Mucosa of rectum (tissue), 2 donors: ENCODE results near the gene TMEM231.

Source experiments
- H3K27ac ChIP-seq, 2 donors: one replicate each; pipeline ENCODE4 v1.7.0; 2013; ENCODE audit warnings: inconsistent platforms in 2 of 2, low read depth in 2 of 2, low read length in 2 of 2
- H3K27me3 ChIP-seq, 2 donors: one replicate each; pipeline ENCODE4 v1.7.0; 2013; ENCODE audit warnings: low read length in 2 of 2; ENCODE audit not compliant: control insufficient read depth in 2 of 2, insufficient read depth in 2 of 2
- H3K36me3 ChIP-seq, 2 donors: one replicate each; pipeline ENCODE4 v1.7.0; 2013; ENCODE audit warnings: low read length in 2 of 2; ENCODE audit not compliant: control insufficient read depth in 2 of 2, insufficient read depth in 2 of 2
- H3K4me1 ChIP-seq, 2 donors: one replicate each; pipeline ENCODE4 v1.7.0; 2013; ENCODE audit warnings: low read length in 2 of 2, mild to moderate bottlenecking in 1 of 2; ENCODE audit not compliant: control insufficient read depth in 2 of 2, insufficient read depth in 2 of 2
- H3K4me3 ChIP-seq, 2 donors: one replicate each; pipeline ENCODE4 v1.7.0; 2013; ENCODE audit warnings: low read length in 2 of 2
- H3K9ac ChIP-seq, 2 donors: one replicate each; pipeline ENCODE4 v1.7.0; 2013; ENCODE audit warnings: low read length in 2 of 2, low read depth in 1 of 2, mild to moderate bottlenecking in 1 of 2
- H3K9me3 ChIP-seq, 2 donors: one replicate each; pipeline ENCODE4 v1.7.0; 2013; ENCODE audit warnings: low read length in 2 of 2; ENCODE audit not compliant: control insufficient read depth in 2 of 2
- donor health status: healthy.
- donor health status: Normal muscosa, but diverticular disease.

The TMEM231 gene

DNA sequence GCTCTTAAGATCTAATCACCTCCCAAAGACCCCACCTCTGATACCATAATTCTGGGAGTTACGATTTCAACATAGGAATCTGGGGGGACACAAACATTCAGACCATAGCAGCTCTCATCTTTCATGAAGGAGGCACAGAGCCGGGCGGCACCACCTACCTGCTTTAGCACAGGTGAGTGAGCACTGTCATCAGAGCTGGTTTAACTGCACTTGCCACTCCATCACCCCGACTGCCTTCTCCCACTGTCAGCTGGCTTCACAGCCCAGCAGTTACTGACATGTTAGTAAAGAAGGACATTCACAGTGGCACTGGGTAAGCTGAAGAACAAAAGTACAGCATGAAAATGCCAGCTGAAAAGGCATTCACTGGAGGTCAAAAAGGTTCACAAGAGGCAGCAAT is 32.7 kb upstream of the TMEM231 start:
- H3K27me3 ChIP-seq, result no peaks in the 10 kb centered on the region
- no peak overlapping the region for H3K4me3 ChIP-seq
- H3K9ac ChIP-seq, result no peak overlapping the region
- no peaks in the 10 kb centered on the region for H3K9me3 ChIP-seq
- H3K36me3 ChIP-seq, result no peaks in the 10 kb centered on the region
- no peaks in the 10 kb centered on the region for H3K4me1 ChIP-seq
- H3K27ac ChIP-seq, result no peak overlapping the region

DNA sequence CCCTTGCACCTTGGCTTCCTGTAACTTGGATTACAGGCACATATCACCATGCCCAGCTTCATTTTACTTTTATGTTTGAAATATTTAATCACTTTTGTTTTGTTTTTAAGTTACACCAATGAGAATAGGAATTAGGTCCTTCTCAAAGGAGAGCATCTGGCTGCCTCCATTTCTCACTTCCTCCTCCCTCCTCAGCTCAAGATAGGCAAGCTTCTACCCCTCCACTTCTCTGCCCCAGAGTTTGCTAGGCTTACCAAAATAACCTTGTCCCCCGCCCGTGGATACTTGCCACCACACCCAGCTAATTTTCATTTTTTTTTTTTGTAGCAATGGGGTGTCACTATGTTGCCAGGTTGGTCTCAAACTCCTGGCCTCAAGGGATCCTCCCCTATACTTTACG is 28.1 kb upstream of the TMEM231 start:
- no peak overlapping the region for H3K9ac ChIP-seq
- no peaks in the 10 kb centered on the region for H3K9me3 ChIP-seq
- H3K27me3 ChIP-seq, result no peaks in the 10 kb centered on the region
- no peaks in the 10 kb centered on the region for H3K4me1 ChIP-seq
- H3K36me3 ChIP-seq, result peaks cover under 1 to 10% of the 10 kb centered on the region in 2 donors
- no peak overlapping the region for H3K4me3 ChIP-seq
- no peak overlapping the region for H3K27ac ChIP-seq

DNA sequence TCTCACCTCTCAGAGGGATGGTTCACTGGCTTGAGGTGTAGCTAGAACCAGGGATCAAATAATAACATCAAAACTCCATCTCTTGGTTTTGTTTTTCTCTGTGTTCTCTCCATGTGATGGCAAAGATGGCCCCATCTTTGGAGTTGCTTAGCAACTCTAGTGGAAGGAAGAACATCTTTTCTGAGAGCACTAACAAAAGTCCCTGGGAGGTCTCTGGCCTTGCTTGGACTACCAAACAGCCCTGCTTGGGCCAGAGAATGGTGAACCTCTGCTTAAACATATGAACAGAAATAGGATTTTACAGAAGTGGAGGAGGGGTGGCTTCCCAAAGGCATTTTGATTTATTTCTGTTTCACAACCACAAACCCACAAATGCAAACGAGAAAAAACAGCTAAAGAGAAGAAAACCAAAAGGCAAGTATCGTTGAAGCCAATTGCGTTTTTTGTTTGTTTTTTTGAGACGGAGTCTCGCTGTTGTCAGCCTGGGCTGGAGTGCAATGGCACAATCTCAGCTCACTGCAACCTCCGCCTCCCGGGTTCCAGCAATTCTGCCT is 23.3 kb upstream of the TMEM231 start:
- Histone ChIP-seq H3K4me1 (no peaks in the 10 kb centered on the region), H3K27ac (no peak overlapping the region), H3K36me3 (peaks cover 24 to 32% of the 10 kb centered on the region in 2 donors), H3K9me3 (no peaks in the 10 kb centered on the region), H3K27me3 (no peaks in the 10 kb centered on the region), H3K4me3 (no peak overlapping the region), H3K9ac (no peak overlapping the region)

DNA sequence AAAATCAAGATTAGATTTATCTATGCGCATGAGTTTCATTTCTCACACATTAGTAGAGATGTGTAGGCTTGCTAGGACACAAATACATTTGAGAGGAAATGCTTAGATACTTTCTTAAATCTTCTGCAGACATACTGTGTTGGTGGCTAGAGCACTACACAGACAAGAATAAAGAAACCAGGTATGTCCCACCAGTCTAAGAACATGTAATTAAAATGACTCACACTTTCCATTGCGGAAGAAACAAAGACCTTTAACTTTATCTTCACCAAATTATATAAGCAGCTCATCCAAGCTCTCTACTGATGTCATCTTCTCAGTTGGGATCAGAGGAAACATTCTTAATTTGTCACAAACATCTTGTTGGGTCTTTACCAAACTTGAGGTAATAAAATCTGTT is 22.7 kb upstream of the TMEM231 start:
- Histone ChIP-seq H3K9ac (no peak overlapping the region), H3K27ac (no peak overlapping the region), H3K4me3 (no peak overlapping the region), H3K9me3 (no peaks in the 10 kb centered on the region), H3K36me3 (peaks cover 31 to 38% of the 10 kb centered on the region in 2 donors), H3K27me3 (no peaks in the 10 kb centered on the region), H3K4me1 (no peaks in the 10 kb centered on the region)

DNA sequence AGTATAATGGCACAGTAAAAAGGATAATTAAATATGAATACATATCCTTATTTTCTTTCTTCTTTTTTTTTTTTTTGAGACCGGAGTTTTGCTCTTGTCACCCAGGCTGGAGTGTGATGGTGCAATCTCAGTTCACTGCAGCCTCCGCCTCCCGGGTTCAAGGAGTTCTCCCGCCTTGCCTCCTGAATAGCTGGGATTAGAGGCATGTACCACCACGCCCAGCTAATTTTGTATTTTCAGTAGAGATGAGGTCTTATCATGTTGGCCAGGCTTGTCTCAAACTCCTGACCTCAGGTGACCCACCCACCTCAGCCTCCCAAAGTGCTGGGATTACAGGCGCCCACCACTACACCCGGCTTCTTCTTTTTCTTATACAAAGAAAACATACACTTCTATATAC is 22.2 kb upstream of the TMEM231 start:
- Histone ChIP-seq H3K4me3 (no peak overlapping the region), H3K36me3 (peaks cover 36 to 43% of the 10 kb centered on the region in 2 donors)

DNA sequence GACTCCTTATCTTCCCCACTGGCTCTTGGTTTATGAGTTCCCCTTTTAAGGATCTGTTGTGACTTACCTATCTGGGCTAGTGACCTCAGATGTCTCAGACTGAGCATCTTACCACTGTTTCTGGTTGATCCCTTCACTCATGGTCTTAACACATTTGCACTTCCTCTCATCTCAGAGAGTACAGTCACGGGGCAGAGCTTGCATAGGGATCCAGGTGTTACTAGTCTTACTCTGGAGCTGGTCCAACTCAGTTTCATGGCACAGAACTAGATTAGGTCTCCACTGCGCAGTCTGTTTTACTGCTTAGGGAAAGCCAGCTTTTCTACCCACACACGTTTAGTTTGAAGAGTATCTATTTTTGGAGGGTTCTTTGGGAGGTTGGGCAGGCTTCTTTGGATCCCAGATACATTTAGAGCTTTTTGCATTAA is 20.3 kb upstream of the TMEM231 start:
- no peaks in the 10 kb centered on the region for H3K27me3 ChIP-seq
- peaks cover 47 to 57% of the 10 kb centered on the region in 2 donors for H3K36me3 ChIP-seq
- no peaks in the 10 kb centered on the region for H3K4me1 ChIP-seq
- H3K27ac ChIP-seq, result no peak overlapping the region
- H3K9me3 ChIP-seq, result no peaks in the 10 kb centered on the region
- H3K9ac ChIP-seq, result no peak overlapping the region
- no peak overlapping the region for H3K4me3 ChIP-seq

More for the DNA sequence above, 22.2 kb upstream of the TMEM231 start:
- H3K27me3 ChIP-seq, result no peaks in the 10 kb centered on the region
- no peak overlapping the region for H3K27ac ChIP-seq
- H3K4me1 ChIP-seq, result no peaks in the 10 kb centered on the region
- H3K9me3 ChIP-seq, result no peaks in the 10 kb centered on the region
- no peak overlapping the region for H3K9ac ChIP-seq

DNA sequence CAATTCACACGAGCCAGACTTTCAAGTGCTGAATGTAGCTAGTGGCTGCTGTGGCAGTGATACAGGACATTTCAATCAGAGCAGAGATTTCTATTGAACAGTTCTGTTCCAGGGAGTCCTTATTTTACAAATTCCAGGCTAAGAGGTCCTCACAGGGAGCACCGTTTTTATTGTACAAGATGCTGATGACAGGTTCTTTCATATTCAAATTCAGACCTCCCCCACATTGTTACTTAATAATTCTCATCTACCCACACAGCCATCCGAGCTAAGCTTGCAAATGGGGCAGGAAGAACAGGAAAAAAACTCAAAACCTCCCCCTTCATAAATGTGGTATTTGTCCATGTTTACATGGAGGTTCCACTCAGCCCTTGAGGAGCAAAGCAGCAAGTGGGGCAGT is 19.9 kb upstream of the TMEM231 start:
- H3K4me1 ChIP-seq, result no peaks in the 10 kb centered on the region
- peaks cover 51 to 61% of the 10 kb centered on the region in 2 donors for H3K36me3 ChIP-seq
- no peak overlapping the region for H3K9ac ChIP-seq
- no peak overlapping the region for H3K4me3 ChIP-seq
- H3K9me3 ChIP-seq, result no peaks in the 10 kb centered on the region
- no peak overlapping the region for H3K27ac ChIP-seq
- H3K27me3 ChIP-seq, result no peaks in the 10 kb centered on the region

DNA sequence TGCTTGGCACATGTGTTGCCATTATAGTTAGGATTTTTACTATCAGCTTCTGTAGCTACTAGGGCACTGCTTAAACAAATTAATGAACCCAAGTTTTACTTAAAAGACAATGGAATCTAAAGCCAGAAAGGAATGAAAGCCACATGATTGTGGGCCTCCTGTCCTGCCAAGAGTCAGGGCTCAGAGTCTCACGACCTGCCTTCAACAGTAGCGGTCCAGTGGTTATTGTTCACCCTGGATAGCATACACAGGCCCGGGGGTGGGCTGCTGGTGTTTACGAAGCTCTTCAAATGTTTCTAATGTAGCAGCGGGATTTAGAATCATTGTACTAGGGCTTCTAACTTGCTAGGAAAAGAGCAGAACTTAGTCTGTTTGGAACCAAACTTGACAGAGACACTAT is 17.9 kb upstream of the TMEM231 start:
- Histone ChIP-seq H3K27me3 (no peaks in the 10 kb centered on the region), H3K36me3 (peaks cover 61 to 67% of the 10 kb centered on the region in 2 donors), H3K9me3 (no peaks in the 10 kb centered on the region), H3K27ac (no peak overlapping the region), H3K4me1 (peaks cover 2 to 5% of the 10 kb centered on the region in 2 donors), H3K4me3 (no peak overlapping the region), H3K9ac (no peak overlapping the region)

DNA sequence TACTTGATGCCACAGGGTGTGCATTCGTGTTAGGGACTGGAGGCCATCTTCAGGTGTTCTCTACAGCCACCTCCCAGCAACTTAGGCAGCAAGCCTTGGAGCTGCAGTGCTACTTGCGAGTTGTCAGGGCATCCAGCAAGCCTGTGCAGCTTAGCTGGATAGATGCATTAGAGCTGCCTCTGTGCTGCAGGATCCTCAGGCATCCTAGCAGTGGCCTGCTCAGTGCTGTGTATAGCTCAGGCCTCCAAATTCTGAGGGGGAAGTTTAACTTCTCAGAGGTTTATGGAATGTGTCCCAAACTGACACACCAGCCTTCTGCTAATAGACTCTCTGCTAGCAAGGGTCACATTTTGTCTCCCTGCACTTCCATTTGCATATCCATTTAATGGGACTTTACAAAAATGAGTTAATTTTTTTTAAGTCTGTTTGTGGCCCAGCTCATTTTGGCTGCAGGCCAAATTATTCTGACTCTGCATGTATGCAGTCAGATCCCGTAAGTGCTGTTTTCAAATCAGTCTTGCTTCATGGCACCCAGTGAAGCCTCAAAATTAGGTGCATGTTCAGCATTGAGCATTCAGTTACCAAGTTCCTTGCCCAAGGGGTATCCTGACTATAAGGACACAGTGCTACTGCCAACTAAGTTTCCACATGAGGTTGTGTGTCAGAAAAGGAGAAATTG is 17.0 kb upstream of the TMEM231 start:
- H3K4me1 ChIP-seq, result peaks cover 5 to 6% of the 10 kb centered on the region in 2 donors
- no peaks in the 10 kb centered on the region for H3K27me3 ChIP-seq
- H3K27ac ChIP-seq, result no peak overlapping the region
- peaks cover 63 to 68% of the 10 kb centered on the region in 2 donors for H3K36me3 ChIP-seq
- H3K9me3 ChIP-seq, result no peaks in the 10 kb centered on the region
- H3K4me3 ChIP-seq, result no peak overlapping the region
- no peak overlapping the region for H3K9ac ChIP-seq

DNA sequence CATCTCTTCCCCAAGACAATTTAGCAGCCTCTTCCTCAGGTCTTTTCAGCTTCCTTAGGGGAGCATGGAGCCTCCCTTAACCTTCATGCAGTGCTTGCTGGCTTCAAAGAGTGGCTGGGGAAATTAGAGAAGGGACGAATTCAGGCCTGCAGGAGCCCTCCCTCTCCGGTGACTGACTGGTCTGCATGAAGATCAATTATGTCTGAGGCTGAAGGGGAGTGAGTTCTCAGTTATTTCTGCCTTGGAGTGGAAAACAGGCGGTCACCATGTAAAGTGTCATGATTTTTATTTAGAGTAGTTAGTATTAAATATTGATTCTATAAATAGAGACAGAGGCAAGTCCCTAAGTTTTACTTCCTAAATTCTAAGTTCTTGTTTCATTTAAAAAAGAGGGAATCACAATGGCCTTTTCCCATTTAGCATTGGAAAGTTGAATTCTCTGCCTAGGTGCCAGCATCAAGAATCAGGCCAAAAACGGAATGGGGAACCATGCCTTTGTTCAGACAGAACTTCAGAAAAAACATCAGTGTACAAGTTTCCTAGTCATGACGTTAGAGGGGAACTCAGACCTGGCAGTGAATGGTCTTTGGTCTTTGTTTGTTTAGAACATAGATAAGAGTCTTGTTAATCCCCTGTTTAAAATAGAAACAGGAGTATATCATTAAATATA is 14.5 kb upstream of the TMEM231 start:
- Histone ChIP-seq H3K9ac (no peak overlapping the region), H3K36me3 (peaks cover 44 to 60% of the 10 kb centered on the region in 2 donors), H3K4me3 (no peak overlapping the region), H3K9me3 (no peaks in the 10 kb centered on the region), H3K27ac (no peak overlapping the region), H3K4me1 (peaks cover 18 to 21% of the 10 kb centered on the region in 2 donors), H3K27me3 (no peaks in the 10 kb centered on the region)
